CD14-positive monocyte (primary cell): Measurements from ENCODE around the gene MYOM1. TPM values are rescaled to one million over a fixed set of nuclear protein-coding genes. Genes with fewer than 3 reads are reported as not detected.

ENCODE experiments used
- DNase-seq, 3 donors: peaks; one replicate each; pipeline ENCODE4 v3.0.0-alpha.2; 2011 to 2022
- H2AFZ ChIP-seq: 2 replicates; pipeline ENCODE4 v1.6.0; 2012; ENCODE audit warnings: mild to moderate bottlenecking, low read depth, low read length, inconsistent platforms; ENCODE audit not compliant: insufficient read depth, poor library complexity, severe bottlenecking
- H3K27ac ChIP-seq, 2 donors: 1 replicate in 1 of 2; 2 replicates in 1 of 2; pipeline ENCODE4 v1.5.1; 2012 to 2013; ENCODE audit warnings: low read length in 2 of 2, control low read depth in 1 of 2, inconsistent platforms in 1 of 2, low read depth in 1 of 2, mild to moderate bottlenecking in 1 of 2
- H3K27me3 ChIP-seq, 2 donors: one replicate each; pipeline versions ENCODE4 v1.6.0 to v1.6.1; 2011 to 2013; ENCODE audit warnings: low read length in 2 of 2; ENCODE audit not compliant: control insufficient read depth in 2 of 2, insufficient read depth in 2 of 2
- H3K36me3 ChIP-seq, 2 donors: replicated peaks in 1 of 2; 1 replicate in 1 of 2; 2 replicates in 1 of 2; pipeline versions ENCODE4 v1.5.1 to v1.6.1; 2012 to 2013; ENCODE audit warnings: low read length in 2 of 2, control low read depth in 1 of 2, inconsistent platforms in 1 of 2, mild to moderate bottlenecking in 1 of 2; ENCODE audit not compliant: insufficient read depth in 2 of 2, control insufficient read depth in 1 of 2
- H3K4me1 ChIP-seq, 2 donors: 1 replicate in 1 of 2; 2 replicates in 1 of 2; pipeline versions ENCODE4 v1.5.1 to v1.6.1; 2012 to 2013; ENCODE audit warnings: low read length in 2 of 2, control low read depth in 1 of 2, inconsistent platforms in 1 of 2, mild to moderate bottlenecking in 1 of 2, moderate library complexity in 1 of 2; ENCODE audit not compliant: insufficient read depth in 2 of 2, control insufficient read depth in 1 of 2
- H3K4me2 ChIP-seq: replicated peaks from 2 replicates; pipeline ENCODE3; 2012; ENCODE audit warnings: low read length, moderate library complexity, mild to moderate bottlenecking; ENCODE audit not compliant: poor library complexity, severe bottlenecking; ENCODE audit errors: extremely low read depth
- H3K4me3 ChIP-seq, 3 experiments: fragments of 200-600 bp in 1 of 3; sonication (generic) in 1 of 3; replicated peaks in 1 of 3; 1 replicate in 2 of 3; 2 replicates in 1 of 3; pipeline ENCODE4 v1.5.1; 2011 to 2013; ENCODE audit warnings: low read length in 3 of 3, mild to moderate bottlenecking in 3 of 3, control low read depth in 2 of 3, low read depth in 2 of 3, inconsistent platforms in 1 of 3, moderate library complexity in 1 of 3
- H3K79me2 ChIP-seq: 2 replicates; pipeline ENCODE4 v1.6.0; 2012; ENCODE audit warnings: mild to moderate bottlenecking, control low read depth, inconsistent platforms, low read length, moderate library complexity; ENCODE audit not compliant: insufficient read depth
- H3K9ac ChIP-seq: 2 replicates; pipeline ENCODE4 v1.6.0; 2017; ENCODE audit warnings: low read length, mild to moderate bottlenecking; ENCODE audit not compliant: insufficient read depth, poor library complexity, severe bottlenecking
- H3K9me3 ChIP-seq, 2 donors: replicated peaks in 1 of 2; 1 replicate in 1 of 2; 2 replicates in 1 of 2; pipeline versions ENCODE4 v1.5.1 to v1.6.1; 2012 to 2013; ENCODE audit warnings: low read length in 2 of 2, control low read depth in 1 of 2; ENCODE audit not compliant: control insufficient read depth in 1 of 2, insufficient read depth in 1 of 2
- H4K20me1 ChIP-seq: 2 replicates; pipeline ENCODE4 v1.6.0; 2012; ENCODE audit warnings: mild to moderate bottlenecking, low read length, control low read depth, moderate library complexity; ENCODE audit not compliant: insufficient read depth
- H3K27ac Mint-ChIP-seq, 7 donors: one replicate each; pipeline ENCODE4 v1.8.0; 2020; ENCODE audit warnings: mild to moderate bottlenecking in 7 of 7, mixed read lengths in 7 of 7, moderate library complexity in 6 of 7, inconsistent platforms in 2 of 7
- H3K27me3 Mint-ChIP-seq, 3 donors: one replicate each; pipeline ENCODE4 v1.8.0; 2021 to 2022; ENCODE audit warnings: low read depth in 3 of 3, mild to moderate bottlenecking in 3 of 3, mixed read lengths in 3 of 3, moderate library complexity in 3 of 3, inconsistent platforms in 1 of 3
- H3K36me3 Mint-ChIP-seq, 2 donors: one replicate each; pipeline ENCODE4 v1.8.0; 2020; ENCODE audit warnings: mixed read lengths in 2 of 2, inconsistent platforms in 1 of 2, mild to moderate bottlenecking in 1 of 2
- H3K4me1 Mint-ChIP-seq: one replicate; pipeline ENCODE4 v1.8.0; 2020; ENCODE audit warnings: mild to moderate bottlenecking, mixed read lengths
- H3K4me3 Mint-ChIP-seq, 2 donors: one replicate each; pipeline ENCODE4 v1.8.0; 2020; ENCODE audit warnings: mild to moderate bottlenecking in 2 of 2, mixed read lengths in 2 of 2, moderate library complexity in 1 of 2
- H3K9me3 Mint-ChIP-seq, 7 donors: one replicate each; pipeline ENCODE4 v1.8.0; 2020 to 2022; ENCODE audit warnings: mixed read lengths in 7 of 7, mild to moderate bottlenecking in 6 of 7, moderate library complexity in 6 of 7, inconsistent platforms in 2 of 7
- CTCF ChIP-seq: fragments of 200-600 bp; IDR thresholded peaks from one replicate; pipeline ENCODE4 v1.8.0; 2022; ENCODE audit warnings: antibody characterized with exemption, mild to moderate bottlenecking
- WGBS: methylation state at CpG from one replicate; pipeline ENCODE4 v1.1.5; 2013; ENCODE audit warnings: missing lambda C conversion rate; ENCODE audit not compliant: insufficient coverage; 5-methylcytosine and 5-hydroxymethylcytosine counted together
- intact Hi-C, 2 donors: fragments of 100-400 bp; cut with micrococcal nuclease; formaldehyde crosslinking; loops; one replicate each; pipeline versions ENCODE4 v1.15.0 to v1.15.1; 2023
- polyA plus RNA-seq, 3 donors: library from polyadenylated mRNA; depleted of rRNA in 1 of 3; unstranded in 2 of 3; stranded (reverse) in 1 of 3; fragments of 300-500 nt in 2 of 3; fragments of >200 nt in 1 of 3; fragmentation: Illumina TruSeq in 2 of 3; gene quantifications; 1 replicate in 2 of 3; 2 replicates in 1 of 3; pipeline ENCODE4 v1.2.3, GENCODE V29; 2012 to 2021

MYOM1 gene
- polyA plus RNA-seq, 3 donors = 0.05 to 0.95 (median 0.22) TPM

GRCh38 chr18:3088449-3088848 is 131.3 kb downstream of the MYOM1 start:
- TF ChIP-seq CTCF = no peak
- Histone ChIP-seq H3K9me3 (no peaks in the 10 kb centered on the region), H2AFZ (no peak overlapping the region), H3K36me3 (no peaks in the 10 kb centered on the region), H3K79me2 (no peaks in the 10 kb centered on the region), H3K4me1 (no peaks in the 10 kb centered on the region), H3K4me3 (no peak overlapping the region), H4K20me1 (no peaks in the 10 kb centered on the region), H3K27ac (no peak overlapping the region), H3K4me2 (no peak overlapping the region), H3K27me3 (no peaks in the 10 kb centered on the region), H3K9ac (no peak overlapping the region)
- H3K4me1 Mint-ChIP-seq = no peaks in the 10 kb centered on the region
- WGBS = no CpG with 5 or more reads among the region's 3 CpGs
- no peaks in the 10 kb centered on the region for H3K36me3 Mint-ChIP-seq
- H3K4me3 Mint-ChIP-seq = no peak overlapping the region
- no peak for DNase-seq
- no peak overlapping the region for H3K27ac Mint-ChIP-seq
- peaks cover 0 to 2% (median 0%) of the 10 kb centered on the region in 3 donors for H3K27me3 Mint-ChIP-seq
- no peaks in the 10 kb centered on the region for H3K9me3 Mint-ChIP-seq
- intact Hi-C loops = no loop called here

GRCh38 chr18:3086871-3087270 is 132.9 kb downstream of the MYOM1 start:
- Histone ChIP-seq H3K9me3 (no peaks in the 10 kb centered on the region), H2AFZ (no peak overlapping the region), H3K4me2 (no peak overlapping the region), H3K4me3 (no peak overlapping the region), H3K36me3 (no peaks in the 10 kb centered on the region), H3K4me1 (no peaks in the 10 kb centered on the region), H3K9ac (no peak overlapping the region), H3K79me2 (no peaks in the 10 kb centered on the region), H3K27me3 (no peaks in the 10 kb centered on the region), H3K27ac (no peak overlapping the region), H4K20me1 (no peaks in the 10 kb centered on the region)
- Mint-ChIP-seq H3K36me3 (no peaks in the 10 kb centered on the region), H3K27me3 (peaks cover 0 to 3% (median 0%) of the 10 kb centered on the region in 3 donors), H3K4me3 (no peak overlapping the region), H3K27ac (no peak overlapping the region), H3K4me1 (no peaks in the 10 kb centered on the region), H3K9me3 (no peaks in the 10 kb centered on the region)
- WGBS = 77% methylated on average over 3 of the region's 4 CpGs
- no peak for DNase-seq
- intact Hi-C loops = no loop called here
- TF ChIP-seq CTCF = no peak
